ENCODE results near the gene MFN1.

MFN1 gene

DNA sequence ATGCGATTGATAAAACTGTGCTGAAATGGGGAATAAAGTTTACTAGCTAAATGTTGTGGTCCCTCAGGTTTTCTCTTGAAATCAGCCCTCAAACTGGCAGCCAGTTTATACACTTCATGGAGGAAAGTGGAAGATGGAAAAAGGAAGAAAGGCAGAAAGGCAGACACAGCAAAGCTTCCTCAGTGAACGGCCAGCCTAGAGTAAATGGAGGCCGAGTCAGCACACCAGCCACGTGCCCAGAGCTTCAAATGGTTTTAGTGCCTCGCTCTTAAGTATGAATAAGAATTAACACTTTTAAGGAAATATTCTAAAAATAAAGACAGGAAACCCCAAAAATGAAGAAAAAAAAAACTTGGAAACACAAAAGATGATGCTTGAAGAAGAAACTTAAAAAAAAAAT is 55.5 kb downstream of the MFN1 start (continued):
- TF ChIP-seq, protein P1, sequence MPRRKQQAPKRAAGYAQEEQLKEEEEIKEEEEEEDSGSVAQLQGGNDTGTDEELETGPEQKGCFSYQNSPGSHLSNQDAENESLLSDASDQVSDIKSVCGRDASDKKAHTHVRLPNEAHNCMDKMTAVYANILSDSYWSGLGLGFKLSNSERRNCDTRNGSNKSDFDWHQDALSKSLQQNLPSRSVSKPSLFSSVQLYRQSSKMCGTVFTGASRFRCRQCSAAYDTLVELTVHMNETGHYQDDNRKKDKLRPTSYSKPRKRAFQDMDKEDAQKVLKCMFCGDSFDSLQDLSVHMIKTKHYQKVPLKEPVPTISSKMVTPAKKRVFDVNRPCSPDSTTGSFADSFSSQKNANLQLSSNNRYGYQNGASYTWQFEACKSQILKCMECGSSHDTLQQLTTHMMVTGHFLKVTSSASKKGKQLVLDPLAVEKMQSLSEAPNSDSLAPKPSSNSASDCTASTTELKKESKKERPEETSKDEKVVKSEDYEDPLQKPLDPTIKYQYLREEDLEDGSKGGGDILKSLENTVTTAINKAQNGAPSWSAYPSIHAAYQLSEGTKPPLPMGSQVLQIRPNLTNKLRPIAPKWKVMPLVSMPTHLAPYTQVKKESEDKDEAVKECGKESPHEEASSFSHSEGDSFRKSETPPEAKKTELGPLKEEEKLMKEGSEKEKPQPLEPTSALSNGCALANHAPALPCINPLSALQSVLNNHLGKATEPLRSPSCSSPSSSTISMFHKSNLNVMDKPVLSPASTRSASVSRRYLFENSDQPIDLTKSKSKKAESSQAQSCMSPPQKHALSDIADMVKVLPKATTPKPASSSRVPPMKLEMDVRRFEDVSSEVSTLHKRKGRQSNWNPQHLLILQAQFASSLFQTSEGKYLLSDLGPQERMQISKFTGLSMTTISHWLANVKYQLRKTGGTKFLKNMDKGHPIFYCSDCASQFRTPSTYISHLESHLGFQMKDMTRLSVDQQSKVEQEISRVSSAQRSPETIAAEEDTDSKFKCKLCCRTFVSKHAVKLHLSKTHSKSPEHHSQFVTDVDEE (CRISPR knock-in tag; IDR thresholded peaks at IDR 0.05) = no peak
- TF ChIP-seq BACH2 (CRISPR knock-in tag; IDR thresholded peaks at IDR 0.05; ENCODE audit: borderline replicate concordance) (no peak), SNAI2 (CRISPR knock-in tag; IDR thresholded peaks at IDR 0.05) (no peak)

DNA sequence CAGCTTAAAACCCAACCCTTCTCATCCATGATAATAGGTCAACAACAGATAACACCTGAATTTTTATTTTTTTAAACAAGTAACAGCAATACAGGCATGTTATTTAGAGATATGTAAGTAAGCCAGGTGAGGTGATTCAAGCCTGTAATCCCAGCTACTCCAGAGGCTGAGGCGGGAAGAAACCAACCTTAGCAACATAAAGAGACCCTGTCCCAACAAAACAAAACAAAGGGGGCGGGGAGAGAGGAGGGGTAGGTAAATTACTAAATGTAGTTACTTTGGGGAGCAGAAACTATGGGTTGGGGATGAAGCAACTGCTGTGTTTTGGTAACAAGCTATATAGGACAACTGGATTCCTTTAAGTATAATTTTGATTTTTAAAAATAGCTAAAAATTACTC is 56.8 kb downstream of the MFN1 start:
- TF ChIP-seq ARNTL (CRISPR knock-in tag; IDR thresholded peaks at IDR 0.05; ENCODE audit: borderline replicate concordance, low read depth) = no peak
- no peak for ATAC-seq

DNA sequence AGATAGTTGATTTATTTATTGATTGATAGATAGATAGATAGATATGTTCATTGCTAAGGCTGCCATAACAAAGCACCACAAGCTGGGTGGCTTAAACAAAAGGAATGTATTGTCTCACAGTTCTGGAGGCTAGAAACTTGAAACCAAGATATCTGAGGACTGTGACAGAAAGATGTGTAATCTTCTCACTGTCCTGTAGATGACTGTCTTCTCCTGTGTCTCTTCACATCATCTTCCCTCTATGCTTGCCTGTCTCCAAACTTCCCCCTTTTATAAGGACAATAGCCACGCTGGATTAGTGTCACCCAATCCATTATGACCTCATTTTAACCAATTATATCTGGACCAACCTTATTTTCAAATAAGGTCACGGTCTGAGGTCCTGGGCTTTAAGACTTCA is 62.8 kb downstream of the MFN1 start:
- peak; percentile 84 for ATAC-seq
- no peak for TF ChIP-seq SNAI2 (CRISPR knock-in tag; IDR thresholded peaks at IDR 0.05)
- TF ChIP-seq, protein P1 (CRISPR knock-in tag; IDR thresholded peaks at IDR 0.05) = no peak
- no peak for TF ChIP-seq TCF4 (CRISPR knock-in tag; IDR thresholded peaks at IDR 0.05; ENCODE audit: borderline replicate concordance)
- TF ChIP-seq, protein P2, sequence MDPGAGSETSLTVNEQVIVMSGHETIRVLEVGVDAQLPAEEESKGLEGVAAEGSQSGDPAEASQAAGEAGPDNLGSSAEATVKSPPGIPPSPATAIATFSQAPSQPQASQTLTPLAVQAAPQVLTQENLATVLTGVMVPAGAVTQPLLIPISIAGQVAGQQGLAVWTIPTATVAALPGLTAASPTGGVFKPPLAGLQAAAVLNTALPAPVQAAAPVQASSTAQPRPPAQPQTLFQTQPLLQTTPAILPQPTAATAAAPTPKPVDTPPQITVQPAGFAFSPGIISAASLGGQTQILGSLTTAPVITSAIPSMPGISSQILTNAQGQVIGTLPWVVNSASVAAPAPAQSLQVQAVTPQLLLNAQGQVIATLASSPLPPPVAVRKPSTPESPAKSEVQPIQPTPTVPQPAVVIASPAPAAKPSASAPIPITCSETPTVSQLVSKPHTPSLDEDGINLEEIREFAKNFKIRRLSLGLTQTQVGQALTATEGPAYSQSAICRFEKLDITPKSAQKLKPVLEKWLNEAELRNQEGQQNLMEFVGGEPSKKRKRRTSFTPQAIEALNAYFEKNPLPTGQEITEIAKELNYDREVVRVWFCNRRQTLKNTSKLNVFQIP (CRISPR knock-in tag; IDR thresholded peaks at IDR 0.05; ENCODE audit: borderline replicate concordance, low read depth) = no peak
- TF ChIP-seq ZC3H10 (CRISPR knock-in tag; IDR thresholded peaks at IDR 0.05) = no peak

DNA sequence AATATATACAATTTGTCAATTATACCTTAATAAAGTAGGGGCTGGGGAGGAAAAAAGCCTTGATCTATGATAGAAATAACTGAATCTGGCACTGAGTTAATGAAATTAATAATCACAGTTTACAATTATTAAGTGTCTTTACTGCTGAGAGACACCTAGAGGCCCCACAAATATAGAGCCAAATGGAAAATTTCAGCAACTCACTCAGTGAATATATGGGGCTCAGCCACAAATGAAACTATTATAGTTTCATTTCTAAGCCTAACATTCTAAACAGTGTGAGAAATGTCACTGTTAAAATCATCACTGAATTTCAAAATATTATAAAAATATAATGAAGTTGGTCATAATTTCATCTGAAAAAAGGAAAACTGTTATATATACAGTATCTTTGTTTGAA is 63.5 kb downstream of the MFN1 start:
- no peak for TF ChIP-seq PPARA (CRISPR knock-in tag; IDR thresholded peaks at IDR 0.05; ENCODE audit: borderline replicate concordance)
- ATAC-seq = no peak

DNA sequence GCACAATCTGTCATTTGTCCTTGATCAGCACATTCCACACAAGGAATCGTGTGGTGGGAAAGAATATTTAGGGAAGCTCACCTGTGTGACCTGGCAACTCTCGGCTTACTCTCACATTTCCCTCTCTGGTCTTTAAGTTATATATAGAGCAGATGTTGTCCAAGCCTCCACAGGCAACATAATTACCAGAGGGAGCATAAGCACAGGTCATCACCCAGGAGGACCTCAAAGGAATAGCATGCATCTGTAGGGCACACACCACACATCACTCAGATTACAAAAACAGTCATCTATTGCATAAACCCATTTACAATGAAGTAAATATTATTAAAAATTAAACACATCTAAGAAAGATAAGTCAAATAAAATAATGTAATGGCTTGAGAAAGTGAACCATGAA is 67.3 kb downstream of the MFN1 start:
- TF ChIP-seq RARB (CRISPR knock-in tag; IDR thresholded peaks at IDR 0.05) = no peak
- TF ChIP-seq ZC3H10 (CRISPR knock-in tag; IDR thresholded peaks at IDR 0.05) = no peak
- TF ChIP-seq, protein P1 (CRISPR knock-in tag; IDR thresholded peaks at IDR 0.05) = no peak
- no peak for TF ChIP-seq TOX (CRISPR knock-in tag; IDR thresholded peaks at IDR 0.05; ENCODE audit: borderline replicate concordance)
- no peak for ATAC-seq

DNA sequence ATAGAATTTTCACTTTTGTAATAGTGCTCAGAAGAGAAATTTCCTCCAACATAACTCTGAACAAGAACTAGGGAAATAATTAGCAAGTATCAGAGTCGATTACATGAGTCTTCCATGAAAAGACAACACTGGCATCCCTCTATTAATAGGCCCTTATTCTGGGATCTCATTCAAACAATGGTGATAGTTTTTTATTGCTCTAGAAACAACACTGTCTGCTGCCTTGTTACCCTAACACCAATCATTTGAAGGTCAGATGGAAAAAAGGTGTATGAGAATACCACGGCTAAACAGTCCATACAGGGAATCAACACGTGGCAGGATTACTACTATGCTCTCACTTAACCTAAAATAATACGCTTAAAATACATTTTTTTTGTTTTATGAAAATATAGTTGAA is 67.9 kb downstream of the MFN1 start:
- no peak for ATAC-seq
- TF ChIP-seq TCF4 (CRISPR knock-in tag; IDR thresholded peaks at IDR 0.05; ENCODE audit: borderline replicate concordance) = no peak
- TF ChIP-seq PPARA (CRISPR knock-in tag; IDR thresholded peaks at IDR 0.05; ENCODE audit: borderline replicate concordance) = no peak
- TF ChIP-seq OSR1 (CRISPR knock-in tag; IDR thresholded peaks at IDR 0.05) = no peak
- no peak for TF ChIP-seq BACH2 (CRISPR knock-in tag; IDR thresholded peaks at IDR 0.05; ENCODE audit: borderline replicate concordance)
- no peak for TF ChIP-seq ZNF565 (CRISPR knock-in tag; conservative IDR thresholded peaks at IDR 0.05; ENCODE audit: low read depth)
- TF ChIP-seq, protein P2 (CRISPR knock-in tag; IDR thresholded peaks at IDR 0.05; ENCODE audit: borderline replicate concordance, low read depth) = no peak
- no peak for TF ChIP-seq RARB (CRISPR knock-in tag; IDR thresholded peaks at IDR 0.05)
- TF ChIP-seq ARNTL (CRISPR knock-in tag; IDR thresholded peaks at IDR 0.05; ENCODE audit: borderline replicate concordance, low read depth) = no peak
- TF ChIP-seq ZNF8 (CRISPR knock-in tag; IDR thresholded peaks at IDR 0.05) = no peak
- TF ChIP-seq ISL1 (CRISPR knock-in tag; IDR thresholded peaks at IDR 0.05) = no peak
- TF ChIP-seq TOX (CRISPR knock-in tag; IDR thresholded peaks at IDR 0.05; ENCODE audit: borderline replicate concordance) = no peak
- TF ChIP-seq ZNF70 (CRISPR knock-in tag; IDR thresholded peaks at IDR 0.05) = no peak
- TF ChIP-seq SNAI2 (CRISPR knock-in tag; IDR thresholded peaks at IDR 0.05) = no peak
- no peak for TF ChIP-seq ESRRG (CRISPR knock-in tag; IDR thresholded peaks at IDR 0.05)
- TF ChIP-seq ZC3H10 (CRISPR knock-in tag; IDR thresholded peaks at IDR 0.05) = no peak
- no peak for TF ChIP-seq GLIS3 (CRISPR knock-in tag; IDR thresholded peaks at IDR 0.05)
- TF ChIP-seq, protein P3, sequence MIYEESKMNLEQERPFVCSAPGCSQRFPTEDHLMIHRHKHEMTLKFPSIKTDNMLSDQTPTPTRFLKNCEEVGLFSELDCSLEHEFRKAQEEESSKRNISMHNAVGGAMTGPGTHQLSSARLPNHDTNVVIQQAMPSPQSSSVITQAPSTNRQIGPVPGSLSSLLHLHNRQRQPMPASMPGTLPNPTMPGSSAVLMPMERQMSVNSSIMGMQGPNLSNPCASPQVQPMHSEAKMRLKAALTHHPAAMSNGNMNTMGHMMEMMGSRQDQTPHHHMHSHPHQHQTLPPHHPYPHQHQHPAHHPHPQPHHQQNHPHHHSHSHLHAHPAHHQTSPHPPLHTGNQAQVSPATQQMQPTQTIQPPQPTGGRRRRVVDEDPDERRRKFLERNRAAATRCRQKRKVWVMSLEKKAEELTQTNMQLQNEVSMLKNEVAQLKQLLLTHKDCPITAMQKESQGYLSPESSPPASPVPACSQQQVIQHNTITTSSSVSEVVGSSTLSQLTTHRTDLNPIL (CRISPR knock-in tag; IDR thresholded peaks at IDR 0.05; ENCODE audit: low read depth) = no peak
- TF ChIP-seq ZFP30 (CRISPR knock-in tag; IDR thresholded peaks at IDR 0.05) = no peak

Data from SK-N-SH treated with all-trans-retinoic acid at 6 μM for 48 hours (cell line).